Measurements from ENCODE around the gene CENPO. TPM values are rescaled to one million over a fixed set of nuclear protein-coding genes. Genes with fewer than 3 reads are reported as not detected.
"Not testable (repeated sequence)": the region's sequence is repeated elsewhere in the genome, so short reads cannot be mapped to it uniquely, and the experiment has no call there.

The CENPO gene
- total RNA-seq, 2 experiments from 2014 or later, result 55.4 to 57.4 TPM

DNA sequence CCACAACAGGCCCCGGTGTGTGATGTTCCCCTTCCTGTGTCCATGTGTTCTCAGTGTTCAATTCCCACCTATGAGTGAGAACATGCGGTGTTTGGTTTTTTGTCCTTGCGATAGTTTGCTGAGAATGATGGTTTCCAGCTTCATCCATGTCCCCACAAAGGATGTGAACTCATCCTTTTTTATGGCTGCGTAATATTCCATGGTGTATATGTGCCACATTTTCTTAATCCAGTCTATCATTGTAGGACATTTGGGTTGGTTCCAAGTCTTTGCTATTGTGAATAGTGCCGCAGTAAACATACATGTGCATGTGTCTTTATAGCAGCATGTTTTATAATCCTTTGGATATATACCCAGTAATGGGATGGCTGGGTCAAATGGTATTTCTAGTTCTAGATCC, 7.3 kb downstream of the CENPO start:
- H3K36me3 Mint-ChIP-seq, result peaks cover 75% of the 10 kb centered on the region
- CTCF ChIA-PET; H3K27me3 Mint-ChIP-seq; H3K4me3 Mint-ChIP-seq; H3K9me3 Mint-ChIP-seq (ENCODE audit: low read depth); ATAC-seq; DNase-seq; H3K27ac Mint-ChIP-seq: not testable (repeated sequence)
- peaks cover 35% of the 10 kb centered on the region for H3K4me1 Mint-ChIP-seq

DNA sequence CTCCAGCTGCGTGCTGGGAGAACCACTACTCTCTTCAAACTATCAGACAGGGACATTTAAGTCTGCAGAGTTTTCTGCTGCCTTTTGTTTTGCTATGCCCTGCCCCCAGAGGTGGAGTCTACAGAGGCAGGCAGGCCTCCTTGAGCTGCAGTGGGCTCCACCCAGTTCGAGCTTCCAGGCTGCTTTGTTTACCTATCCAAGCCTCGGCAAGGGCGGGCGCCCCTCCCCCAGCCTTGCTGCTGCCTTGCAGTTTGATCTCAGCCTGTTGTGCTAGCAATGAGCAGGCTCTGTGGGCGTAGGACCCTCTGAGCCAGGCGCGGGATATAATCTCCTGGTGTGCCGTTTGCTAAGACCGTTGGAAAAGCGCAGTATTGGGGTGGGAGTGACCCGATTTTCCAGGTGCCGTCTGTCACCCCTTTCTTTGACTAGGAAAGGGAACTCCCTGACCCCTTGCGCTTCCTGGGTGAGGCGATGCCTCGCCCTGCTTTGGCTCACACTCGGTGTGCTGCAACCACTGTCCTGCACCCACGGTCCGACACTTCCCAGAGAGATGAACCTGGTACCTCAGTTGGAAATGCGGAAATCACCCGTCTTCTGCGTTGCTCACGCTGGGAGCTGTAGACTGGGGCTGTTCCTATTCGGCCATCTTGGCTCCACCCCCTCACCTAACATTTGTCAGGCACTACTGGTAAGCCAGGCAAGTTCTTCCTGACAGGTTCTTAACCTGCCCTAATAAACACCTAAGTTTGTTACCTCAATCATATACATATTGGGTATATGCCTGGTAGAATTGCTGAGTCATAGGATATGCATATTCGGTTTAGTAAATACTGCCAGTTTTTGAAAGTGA, 12.8 kb downstream of the CENPO start:
- Mint-ChIP-seq H3K4me1 (peaks cover 23% of the 10 kb centered on the region), H3K36me3 (peaks cover 62% of the 10 kb centered on the region)
- DNase-seq; H3K27me3 Mint-ChIP-seq; ATAC-seq; H3K4me3 Mint-ChIP-seq; H3K27ac Mint-ChIP-seq; H3K9me3 Mint-ChIP-seq (ENCODE audit: low read depth): not testable (repeated sequence)
- CTCF ChIA-PET, result interaction anchor here (0.6 kb wide), 1 partner anchor 9 kb away, joined by 3 read pairs; no protein-coding TSS in a partner anchor

DNA sequence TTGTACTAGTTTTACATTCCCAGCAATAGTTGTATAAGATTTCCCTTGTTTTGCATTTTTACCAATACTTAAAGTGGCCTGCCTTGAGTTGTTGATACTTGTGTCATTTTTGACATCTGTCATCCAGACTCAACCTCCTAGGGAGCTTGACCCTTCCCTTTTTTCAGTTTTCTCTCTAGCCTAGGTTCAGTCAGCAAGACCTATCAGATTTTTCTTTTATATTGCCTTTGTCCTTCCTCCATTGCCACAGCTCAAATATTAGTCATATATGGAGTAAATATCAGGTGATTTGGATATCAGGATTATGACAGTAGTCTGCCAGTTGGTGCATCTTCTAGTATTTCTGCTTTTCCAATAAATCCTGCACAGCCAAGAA, 13.4 kb downstream of the CENPO start:
- no peak overlapping the region for H3K27ac Mint-ChIP-seq

DNA sequence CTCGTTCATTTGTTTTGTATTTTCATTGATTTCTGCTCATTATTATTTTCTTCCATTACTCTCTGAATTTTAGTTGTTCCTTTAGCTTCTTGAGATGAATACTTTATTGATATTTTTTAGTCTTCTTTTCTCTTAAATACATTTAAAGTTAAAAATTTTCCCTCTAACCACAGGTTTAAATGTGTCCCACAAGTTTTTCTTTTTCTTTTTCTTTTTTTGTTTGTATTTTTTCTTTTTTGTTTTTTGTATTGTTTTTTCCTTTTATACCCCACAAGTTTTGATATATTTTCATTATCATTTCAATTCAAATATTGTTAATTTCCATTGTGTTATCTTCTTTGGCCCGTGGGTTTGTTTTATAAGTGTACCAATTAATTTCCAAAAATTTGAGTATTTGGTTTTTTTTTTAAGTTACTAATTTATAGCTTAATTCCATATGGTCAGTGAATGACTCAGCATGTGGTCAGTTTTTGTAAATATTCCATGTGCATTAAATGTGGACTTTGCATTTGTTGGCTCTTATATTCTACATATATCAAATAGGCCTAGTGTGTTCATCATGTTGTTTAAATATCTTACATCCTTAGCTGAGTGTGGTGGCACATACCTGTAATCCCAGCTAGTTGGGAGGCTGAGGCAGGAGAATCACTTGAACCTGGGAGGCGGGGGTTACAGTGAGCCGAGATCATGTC, 16.2 kb downstream of the CENPO start:
- Mint-ChIP-seq H3K4me1 (peaks cover 22% of the 10 kb centered on the region), H3K27ac (peak overlapping the region; percentile 44), H3K9me3 (ENCODE audit: low read depth) (no peaks in the 10 kb centered on the region), H3K27me3 (no peaks in the 10 kb centered on the region), H3K36me3 (peaks cover 62% of the 10 kb centered on the region), H3K4me3 (no peak overlapping the region)
- CTCF ChIA-PET, result interaction anchor here (0.7 to 1.0 kb wide), 3 partner anchors 18 to 400 kb away, joined by 3 to 4 read pairs (median 3); no protein-coding TSS in a partner anchor
- no peak for ATAC-seq
- no peak for DNase-seq

More for the DNA sequence above, 13.4 kb downstream of the CENPO start:
- CTCF ChIA-PET, result interaction anchor here (0.6 kb wide), 1 partner anchor 9 kb away, joined by 3 read pairs; no protein-coding TSS in a partner anchor
- Mint-ChIP-seq H3K4me1 (peaks cover 23% of the 10 kb centered on the region), H3K9me3 (ENCODE audit: low read depth) (no peaks in the 10 kb centered on the region), H3K4me3 (no peak overlapping the region), H3K27me3 (no peaks in the 10 kb centered on the region), H3K36me3 (peaks cover 58% of the 10 kb centered on the region)
- DNase-seq (no peak), ATAC-seq (no peak)

DNA sequence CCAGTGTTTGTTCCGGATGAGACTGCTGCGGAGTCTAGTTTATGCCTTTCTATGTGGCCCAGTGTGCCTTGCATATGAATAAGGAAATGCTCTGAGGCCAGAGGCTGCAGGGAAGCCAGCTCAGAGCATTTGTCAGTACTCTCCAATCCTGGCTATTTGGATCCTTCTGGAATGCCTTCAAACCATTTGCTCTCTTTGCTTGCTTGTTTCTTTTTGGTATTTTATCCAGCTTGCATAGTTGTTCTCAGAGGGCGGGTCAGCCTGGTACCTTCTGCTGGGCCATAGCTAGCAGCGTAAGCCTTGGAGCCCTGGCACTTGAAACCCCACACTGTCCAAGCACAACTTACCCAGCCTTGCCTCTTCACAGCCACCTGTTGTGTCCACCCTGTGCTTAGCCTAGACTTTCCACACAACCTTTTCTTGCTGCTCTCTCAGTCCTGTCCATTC, 20.5 kb downstream of the CENPO start:
- Mint-ChIP-seq H3K27me3 (no peaks in the 10 kb centered on the region), H3K27ac (no peak overlapping the region), H3K4me1 (peaks cover 12% of the 10 kb centered on the region), H3K4me3 (no peak overlapping the region), H3K9me3 (ENCODE audit: low read depth) (no peaks in the 10 kb centered on the region), H3K36me3 (peaks cover 62% of the 10 kb centered on the region)
- CTCF ChIA-PET, result interaction anchor here (1.3 to 1.8 kb wide), 2 partner anchors 15 to 21 kb away, joined by 3 to 4 read pairs; no protein-coding TSS in a partner anchor
- no peak for ATAC-seq
- no peak for DNase-seq

DNA sequence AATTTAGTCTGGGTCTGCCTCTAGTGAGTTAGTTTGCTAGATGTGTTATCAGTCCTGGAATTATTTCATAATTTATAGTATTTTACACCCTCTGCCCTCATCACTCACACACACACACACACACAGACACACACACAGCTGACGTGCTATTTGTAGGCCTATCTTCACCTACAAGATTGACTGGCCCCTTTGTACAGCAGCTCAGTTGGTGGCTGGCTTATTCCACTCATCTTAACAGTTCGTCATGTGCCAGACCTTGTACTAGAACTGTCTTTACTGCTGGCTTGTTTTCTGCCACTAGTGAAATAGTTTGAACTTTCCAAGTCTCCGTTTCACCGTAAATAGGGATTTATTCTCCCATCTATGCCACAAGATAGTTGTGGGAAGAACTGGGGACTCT, 21.3 kb downstream of the CENPO start:
- CTCF ChIA-PET, result interaction anchor here (1.1 kb wide), 1 partner anchor 13 kb away, joined by 4 read pairs; no protein-coding TSS in a partner anchor
- DNase-seq, result no peak
- no peak for ATAC-seq
- Mint-ChIP-seq H3K27ac (no peak overlapping the region), H3K9me3 (ENCODE audit: low read depth) (no peaks in the 10 kb centered on the region), H3K36me3 (peaks cover 62% of the 10 kb centered on the region), H3K4me3 (no peak overlapping the region), H3K4me1 (peaks cover 10% of the 10 kb centered on the region), H3K27me3 (no peaks in the 10 kb centered on the region)

DNA sequence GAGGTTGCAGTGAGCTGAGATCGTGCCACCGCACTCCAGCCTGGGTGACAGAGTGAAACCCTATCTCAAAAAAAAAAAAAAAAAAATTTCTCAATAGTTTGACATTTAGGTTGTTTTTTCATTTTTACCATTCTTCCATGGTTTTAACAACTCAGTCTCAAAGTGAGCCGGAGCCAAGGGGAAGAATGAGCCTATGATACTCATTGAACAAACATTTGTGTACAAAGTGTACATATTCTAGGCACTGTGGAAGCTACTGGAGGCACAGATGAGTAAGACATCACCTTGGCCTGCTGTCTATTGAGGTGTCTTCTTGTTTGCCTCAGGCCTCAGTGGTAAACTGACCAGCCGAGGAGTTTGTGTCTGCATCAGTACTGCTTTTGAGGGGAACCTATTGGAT, 21.9 kb downstream of the CENPO start:
- Mint-ChIP-seq H3K4me3 (no peak overlapping the region), H3K4me1 (peaks cover 10% of the 10 kb centered on the region), H3K9me3 (ENCODE audit: low read depth) (no peaks in the 10 kb centered on the region), H3K36me3 (peaks cover 61% of the 10 kb centered on the region), H3K27me3 (no peaks in the 10 kb centered on the region), H3K27ac (no peak overlapping the region)
- peak; percentile 30 for DNase-seq
- no peak for ATAC-seq
- CTCF ChIA-PET, result interaction anchor here (0.7 to 1.1 kb wide), 2 partner anchors 9 to 12 kb away, joined by 3 to 4 read pairs; no protein-coding TSS in a partner anchor

DNA sequence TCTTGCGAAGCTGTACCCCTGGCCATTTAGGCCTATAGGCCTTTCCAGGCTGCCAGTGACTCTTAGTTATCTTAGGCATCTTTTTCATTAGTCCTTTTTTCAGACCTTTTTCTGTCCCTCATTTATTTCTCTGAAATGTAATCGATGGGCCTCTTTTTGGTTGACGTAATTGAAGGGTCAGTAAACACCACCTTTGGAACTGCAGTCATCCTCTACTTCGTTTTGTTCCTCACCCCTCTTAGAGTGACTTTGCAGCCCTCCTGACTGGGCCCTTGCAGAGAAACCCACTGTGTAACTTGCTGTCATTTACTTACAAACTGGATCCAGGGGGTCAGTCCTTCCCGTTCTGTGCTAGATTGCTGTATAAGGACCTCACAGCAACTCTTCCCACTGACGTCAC, 23.2 kb downstream of the CENPO start:
- Mint-ChIP-seq H3K36me3 (peaks cover 72% of the 10 kb centered on the region), H3K27me3 (no peaks in the 10 kb centered on the region), H3K9me3 (ENCODE audit: low read depth) (no peaks in the 10 kb centered on the region), H3K27ac (no peak overlapping the region), H3K4me3 (no peak overlapping the region), H3K4me1 (peaks cover 10% of the 10 kb centered on the region)
- CTCF ChIA-PET, result interaction anchor here (0.9 kb wide), 1 partner anchor 11 kb away, joined by 3 read pairs; no protein-coding TSS in a partner anchor
- ATAC-seq (no peak), DNase-seq (peak; percentile 31)

DNA sequence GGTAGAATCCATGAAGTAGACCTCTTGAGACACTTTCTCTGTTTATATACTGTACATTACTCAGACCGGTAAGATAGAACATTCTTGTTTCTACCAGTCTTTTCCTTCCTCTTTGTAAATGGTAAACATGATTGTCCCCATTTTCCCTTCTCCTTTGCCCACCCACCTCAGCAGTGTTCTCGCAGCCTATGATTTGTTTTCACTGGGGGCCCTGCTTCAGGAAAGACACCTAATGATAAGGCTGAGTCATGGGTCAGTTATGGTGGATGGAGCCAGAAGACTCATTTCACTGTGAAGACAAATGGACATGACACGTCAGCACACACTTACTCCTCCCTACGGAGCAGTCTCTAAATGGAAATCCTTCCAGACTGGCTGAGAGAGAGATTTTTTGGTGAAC, 23.7 kb downstream of the CENPO start:
- H3K36me3 Mint-ChIP-seq, result peaks cover 72% of the 10 kb centered on the region
- H3K27ac Mint-ChIP-seq, result no peak overlapping the region
- no peak for ATAC-seq
- CTCF ChIA-PET, result interaction anchor here (1.4 kb wide), 1 partner anchor 406 kb away, joined by 4 read pairs; no protein-coding TSS in a partner anchor
- peaks cover 10% of the 10 kb centered on the region for H3K4me1 Mint-ChIP-seq
- no peaks in the 10 kb centered on the region for H3K9me3 Mint-ChIP-seq (ENCODE audit: low read depth)
- no peak overlapping the region for H3K4me3 Mint-ChIP-seq
- DNase-seq, result no peak
- no peaks in the 10 kb centered on the region for H3K27me3 Mint-ChIP-seq

DNA sequence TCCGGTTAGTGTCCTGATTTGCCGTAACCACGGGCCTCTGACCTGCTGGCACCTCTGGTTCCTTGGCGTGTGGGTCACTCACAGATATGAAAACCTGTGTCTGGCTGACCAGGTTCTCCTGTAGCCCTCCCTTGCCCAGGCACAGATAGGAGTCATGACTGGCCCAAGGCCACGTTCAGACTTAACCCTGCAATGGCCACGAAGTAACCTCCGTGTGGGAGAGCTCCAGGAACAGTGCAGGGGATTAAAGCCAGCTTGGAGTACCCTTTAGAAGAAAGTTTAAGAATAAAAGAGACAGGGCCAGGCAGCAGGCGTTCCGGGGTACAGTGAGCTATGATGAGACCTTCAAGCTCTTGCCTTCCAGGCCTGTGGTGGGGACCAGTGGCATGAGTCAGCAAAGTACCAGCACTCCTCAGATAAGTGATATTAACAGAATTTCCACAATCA, 25.5 kb downstream of the CENPO start:
- ATAC-seq, result peak; percentile 50
- CTCF ChIA-PET, result interaction anchor here (0.8 to 1.3 kb wide), 4 partner anchors 9 to 408 kb away, joined by 3 to 7 read pairs (median 4); partner anchors contain the start of genes CENPO and PTRHD1
- H3K4me1 Mint-ChIP-seq, result peaks cover 10% of the 10 kb centered on the region
- DNase-seq, result peak; percentile 41
- H3K4me3 Mint-ChIP-seq, result no peak overlapping the region
- H3K36me3 Mint-ChIP-seq, result peaks cover 70% of the 10 kb centered on the region
- no peaks in the 10 kb centered on the region for H3K27me3 Mint-ChIP-seq
- H3K27ac Mint-ChIP-seq, result peak overlapping the region; percentile 59
- no peaks in the 10 kb centered on the region for H3K9me3 Mint-ChIP-seq (ENCODE audit: low read depth)

DNA sequence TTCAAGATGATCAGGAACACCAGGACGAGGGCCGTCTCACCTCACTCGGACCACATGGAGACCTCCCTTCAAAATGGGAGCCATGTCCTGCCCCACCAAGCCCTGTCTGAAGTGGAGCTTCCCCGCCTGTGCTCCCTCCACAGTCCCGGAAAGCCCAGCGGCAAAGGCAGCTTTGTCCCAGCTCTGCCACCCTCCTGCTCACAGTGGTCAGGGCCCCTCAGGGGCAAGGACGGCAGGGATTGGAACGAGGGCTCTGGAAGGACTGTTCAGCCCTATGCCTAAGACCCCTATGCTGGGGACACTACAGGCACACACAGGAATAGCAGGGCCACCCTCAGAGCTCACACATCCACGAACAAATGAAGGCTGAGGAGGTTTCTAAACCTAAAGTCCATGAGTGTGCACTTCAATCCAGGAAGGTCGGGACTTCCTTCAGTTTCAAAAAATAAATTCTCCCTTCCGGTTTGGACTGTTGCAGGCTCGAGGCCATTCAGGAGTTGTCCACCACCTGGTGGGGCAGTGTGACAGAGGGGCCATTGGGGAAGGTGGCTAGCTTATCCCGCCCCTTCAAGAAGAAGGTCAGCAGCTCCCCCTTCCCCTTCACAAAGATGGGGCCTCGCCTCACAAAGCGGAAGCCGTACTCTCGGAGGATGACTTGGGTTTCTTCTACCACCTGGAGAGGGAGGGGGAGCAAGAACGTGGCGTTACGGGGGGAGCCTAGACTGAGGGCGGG, 26.4 kb downstream of the CENPO start:
- no peak for ATAC-seq
- H3K4me1 Mint-ChIP-seq, result peaks cover 8% of the 10 kb centered on the region
- DNase-seq, result peak; percentile 29
- H3K27ac Mint-ChIP-seq, result no peak overlapping the region
- H3K9me3 Mint-ChIP-seq (ENCODE audit: low read depth), result no peaks in the 10 kb centered on the region
- H3K4me3 Mint-ChIP-seq, result no peak overlapping the region
- CTCF ChIA-PET, result interaction anchor here (0.6 to 1.3 kb wide), 4 partner anchors 8 to 44 kb away, joined by 4 to 7 read pairs (median 4); partner anchors contain the start of genes CENPO and PTRHD1
- peaks cover 68% of the 10 kb centered on the region for H3K36me3 Mint-ChIP-seq
- H3K27me3 Mint-ChIP-seq, result no peaks in the 10 kb centered on the region

DNA sequence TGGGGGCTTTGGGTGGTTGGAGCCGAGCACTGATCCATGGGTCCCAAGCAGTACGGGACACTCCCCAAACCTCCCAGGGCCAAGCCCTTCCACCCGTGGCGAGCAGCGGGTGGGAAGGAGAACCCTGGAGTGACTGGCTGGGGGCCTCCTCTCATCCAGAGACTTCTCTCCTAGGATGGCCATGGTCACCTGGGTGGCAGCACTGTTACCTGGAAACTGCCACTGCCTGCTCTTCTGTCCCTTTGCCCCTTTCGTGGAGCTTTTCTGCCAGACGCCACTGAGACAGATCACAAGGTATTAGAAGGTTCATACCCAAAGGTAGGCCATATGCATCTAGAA, 26.9 kb downstream of the CENPO start:
- DNase-seq, result peak; percentile 19
- H3K27ac Mint-ChIP-seq, result no peak overlapping the region
- CTCF ChIA-PET, result interaction anchor here (0.6 to 1.6 kb wide), 3 partner anchors 12 to 411 kb away, joined by 3 to 4 read pairs (median 4); no protein-coding TSS in a partner anchor
- ATAC-seq, result no peak
- no peaks in the 10 kb centered on the region for H3K27me3 Mint-ChIP-seq
- peaks cover 70% of the 10 kb centered on the region for H3K36me3 Mint-ChIP-seq
- peaks cover 8% of the 10 kb centered on the region for H3K4me1 Mint-ChIP-seq
- H3K9me3 Mint-ChIP-seq (ENCODE audit: low read depth), result no peaks in the 10 kb centered on the region
- H3K4me3 Mint-ChIP-seq, result no peak overlapping the region
